HG03159 (cell line): Measurements from ENCODE around the gene LRP2BP.

Experiments used
- ATAC-seq: cut with Tn5 transposase; IDR thresholded peaks from one replicate; pipeline ENCODE4 v1.9.1; 2021; ENCODE audit warnings: mild to moderate bottlenecking, moderate library complexity; ENCODE audit not compliant: unreplicated experiment

The LRP2BP gene

GRCh38 chr4:185395956-185396723, 416 bp upstream of the LRP2BP start:
- ATAC-seq: peak; percentile 74

- ATAC-seq: no peak
Observed at GRCh38 chr4:185394568-185395237, 1.0 kb downstream of the LRP2BP start.

- no peak for ATAC-seq
Observed at GRCh38 chr4:185392156-185392555, 3.6 kb downstream of the LRP2BP start.

- no peak for ATAC-seq
Observed at GRCh38 chr4:185390941-185391340, 4.8 kb downstream of the LRP2BP start.

GRCh38 chr4:185387957-185388356, 7.8 kb downstream of the LRP2BP start:
- ATAC-seq: no peak

- no peak for ATAC-seq
Observed at GRCh38 chr4:185384930-185385331, 10.8 kb downstream of the LRP2BP start.

- ATAC-seq: no peak
Observed at GRCh38 chr4:185384061-185384460, 11.7 kb downstream of the LRP2BP start.

GRCh38 chr4:185383451-185383850, 12.3 kb downstream of the LRP2BP start:
- no peak for ATAC-seq

GRCh38 chr4:185382754-185383153, 13.0 kb downstream of the LRP2BP start:
- ATAC-seq: no peak

GRCh38 chr4:185381288-185382196, 14.2 kb downstream of the LRP2BP start:
- no peak for ATAC-seq

- ATAC-seq: no peak
Observed at GRCh38 chr4:185380320-185380719, 15.4 kb downstream of the LRP2BP start.

- ATAC-seq: no peak
Observed at GRCh38 chr4:185379326-185380295, 16.1 kb downstream of the LRP2BP start.

GRCh38 chr4:185378264-185378663, 17.5 kb downstream of the LRP2BP start:
- ATAC-seq: no peak

- no peak for ATAC-seq
Observed at GRCh38 chr4:185374573-185374972, 21.2 kb downstream of the LRP2BP start.

- no peak for ATAC-seq
Observed at GRCh38 chr4:185374027-185374426, 21.7 kb downstream of the LRP2BP start.

- ATAC-seq: no peak
Observed at GRCh38 chr4:185371702-185372101, 24.0 kb downstream of the LRP2BP start.

- ATAC-seq: no peak
Observed at GRCh38 chr4:185370268-185370949, 25.3 kb downstream of the LRP2BP start.

GRCh38 chr4:185369731-185370130, 26.0 kb downstream of the LRP2BP start:
- ATAC-seq: no peak

- ATAC-seq: no peak
Observed at GRCh38 chr4:185364886-185365285, 30.8 kb downstream of the LRP2BP start.

- no peak for ATAC-seq
Observed at GRCh38 chr4:185363251-185363650, 32.5 kb downstream of the LRP2BP start.
